Loucy (cell line): ENCODE measurements around the gene PXMP4.

Experiments
- H2AFZ ChIP-seq: fragments of 200-600 bp; sonication (generic); 2 replicates; pipeline ENCODE4 v1.6.0; 2016; ENCODE audit warnings: antibody characterized with exemption, mild to moderate bottlenecking, low read length, moderate library complexity
- H3F3A ChIP-seq: fragments of 200-600 bp; 2 replicates; pipeline ENCODE4 v1.6.0; 2016; ENCODE audit warnings: antibody characterized with exemption, low read depth, mild to moderate bottlenecking
- H3K27me3 ChIP-seq: fragments of 200-600 bp; sonication (generic); 2 replicates; pipeline ENCODE4 v1.6.1; 2014; ENCODE audit warnings: low read length, mild to moderate bottlenecking; ENCODE audit not compliant: insufficient read depth, poor library complexity, severe bottlenecking
- H3K36me3 ChIP-seq: fragments of 200-600 bp; sonication (generic); 2 replicates; pipeline ENCODE4 v1.6.1; 2016; ENCODE audit warnings: low read length; ENCODE audit not compliant: insufficient read depth
- H3K4me1 ChIP-seq: fragments of 200-600 bp; sonication (generic); 2 replicates; pipeline ENCODE4 v1.5.1; 2014; ENCODE audit warnings: low read length, mild to moderate bottlenecking; ENCODE audit not compliant: insufficient read depth, poor library complexity, severe bottlenecking
- H3K4me2 ChIP-seq: fragments of 200-600 bp; sonication (generic); 2 replicates; pipeline ENCODE4 v1.6.0; 2014; ENCODE audit warnings: antibody characterized with exemption, low read length, low read depth, mild to moderate bottlenecking; ENCODE audit not compliant: poor library complexity, severe bottlenecking
- H3K4me3 ChIP-seq: fragments of 200-600 bp; sonication (generic); 2 replicates; pipeline ENCODE4 v1.5.1; 2014; ENCODE audit warnings: low read length, mild to moderate bottlenecking, mixed read lengths; ENCODE audit not compliant: poor library complexity, severe bottlenecking
- H3K79me2 ChIP-seq: fragments of 200-600 bp; sonication (generic); 2 replicates; pipeline ENCODE4 v1.6.1; 2014; ENCODE audit warnings: low read length; ENCODE audit not compliant: insufficient read depth
- H3K9ac ChIP-seq: fragments of 200-600 bp; sonication (generic); 2 replicates; pipeline ENCODE4 v1.6.0; 2014; ENCODE audit warnings: mild to moderate bottlenecking, low read depth, low read length, moderate library complexity; ENCODE audit not compliant: poor library complexity, severe bottlenecking
- H3K9me2 ChIP-seq: fragments of 200-600 bp; sonication (generic); replicated peaks from 2 replicates; pipeline ENCODE4 v1.6.1; 2016; ENCODE audit warnings: low read depth, low read length, mixed read lengths
- H3K9me3 ChIP-seq: fragments of 200-600 bp; sonication (generic); 2 replicates; pipeline ENCODE4 v1.6.1; 2014; ENCODE audit warnings: mild to moderate bottlenecking, antibody characterized with exemption, low read length, low read depth; ENCODE audit not compliant: insufficient read depth
- H4K20me1 ChIP-seq: fragments of 200-600 bp; sonication (generic); 2 replicates; pipeline ENCODE4 v1.6.0; 2014; ENCODE audit warnings: antibody characterized with exemption, low read length, mild to moderate bottlenecking; ENCODE audit not compliant: insufficient read depth, poor library complexity, severe bottlenecking
- EZH2phosphoT487 ChIP-seq: fragments of 200-600 bp; IDR thresholded peaks from 2 replicates; pipeline ENCODE4 v1.6.1; 2018; ENCODE audit warnings: antibody characterized with exemption, mild to moderate bottlenecking, moderate library complexity, borderline replicate concordance
- TF ChIP-seq, protein P1 (sequence below): fragments of 200-600 bp; sonication (generic); conservative IDR thresholded peaks from 2 replicates; pipeline ENCODE4 v1.5.1; 2014; ENCODE audit warnings: mild to moderate bottlenecking, antibody characterized with exemption, low read length

PXMP4 gene

DNA sequence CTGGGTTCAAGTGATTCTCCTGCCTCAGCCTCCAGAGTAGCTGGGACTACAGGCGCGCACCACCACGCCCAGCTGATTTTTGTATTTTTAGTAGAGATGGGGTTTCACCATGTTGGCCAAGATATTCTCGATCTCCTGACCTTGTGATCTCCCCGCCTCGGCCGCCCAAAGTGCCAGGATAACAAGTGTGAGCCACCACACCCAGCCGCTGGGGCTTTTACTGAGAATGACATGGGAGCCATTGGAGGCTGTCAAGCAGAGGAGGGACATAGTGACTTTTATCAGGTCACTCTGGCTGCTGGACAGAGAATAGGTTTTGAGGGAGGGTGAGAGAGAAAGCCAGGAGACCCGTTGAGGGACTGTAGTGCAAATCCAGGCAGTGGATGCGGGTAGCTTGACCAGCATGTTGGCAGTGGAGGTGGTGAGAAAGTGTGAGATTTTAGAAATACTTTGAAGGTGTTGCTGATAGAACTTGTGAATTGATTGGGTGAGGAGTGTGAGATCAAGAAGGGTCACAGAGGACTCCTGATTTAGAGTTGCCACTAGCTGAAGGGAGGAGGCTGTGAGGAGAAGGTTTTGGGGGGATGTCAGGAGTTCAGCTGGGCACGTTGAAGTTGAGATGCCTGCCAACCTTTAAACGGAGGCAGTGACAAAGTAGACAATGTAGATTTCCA is 26.4 kb upstream of the PXMP4 start:
- H3K79me2 ChIP-seq: no peaks in the 10 kb centered on the region
- H3K4me3 ChIP-seq: no peak overlapping the region
- no peaks in the 10 kb centered on the region for H4K20me1 ChIP-seq
- no peak for TF ChIP-seq EZH2phosphoT487
- TF ChIP-seq, protein P1, sequence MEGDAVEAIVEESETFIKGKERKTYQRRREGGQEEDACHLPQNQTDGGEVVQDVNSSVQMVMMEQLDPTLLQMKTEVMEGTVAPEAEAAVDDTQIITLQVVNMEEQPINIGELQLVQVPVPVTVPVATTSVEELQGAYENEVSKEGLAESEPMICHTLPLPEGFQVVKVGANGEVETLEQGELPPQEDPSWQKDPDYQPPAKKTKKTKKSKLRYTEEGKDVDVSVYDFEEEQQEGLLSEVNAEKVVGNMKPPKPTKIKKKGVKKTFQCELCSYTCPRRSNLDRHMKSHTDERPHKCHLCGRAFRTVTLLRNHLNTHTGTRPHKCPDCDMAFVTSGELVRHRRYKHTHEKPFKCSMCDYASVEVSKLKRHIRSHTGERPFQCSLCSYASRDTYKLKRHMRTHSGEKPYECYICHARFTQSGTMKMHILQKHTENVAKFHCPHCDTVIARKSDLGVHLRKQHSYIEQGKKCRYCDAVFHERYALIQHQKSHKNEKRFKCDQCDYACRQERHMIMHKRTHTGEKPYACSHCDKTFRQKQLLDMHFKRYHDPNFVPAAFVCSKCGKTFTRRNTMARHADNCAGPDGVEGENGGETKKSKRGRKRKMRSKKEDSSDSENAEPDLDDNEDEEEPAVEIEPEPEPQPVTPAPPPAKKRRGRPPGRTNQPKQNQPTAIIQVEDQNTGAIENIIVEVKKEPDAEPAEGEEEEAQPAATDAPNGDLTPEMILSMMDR: no peak
- H3K4me1 ChIP-seq: no peaks in the 10 kb centered on the region
- H3K36me3 ChIP-seq: no peaks in the 10 kb centered on the region
- H3K27me3 ChIP-seq: no peaks in the 10 kb centered on the region
- no peak overlapping the region for H3K4me2 ChIP-seq
- H2AFZ ChIP-seq: no peak overlapping the region
- H3K9me2 ChIP-seq: no peaks in the 10 kb centered on the region
- H3K9me3 ChIP-seq: no peaks in the 10 kb centered on the region
- no peaks in the 10 kb centered on the region for H3F3A ChIP-seq
- H3K9ac ChIP-seq: no peak overlapping the region

DNA sequence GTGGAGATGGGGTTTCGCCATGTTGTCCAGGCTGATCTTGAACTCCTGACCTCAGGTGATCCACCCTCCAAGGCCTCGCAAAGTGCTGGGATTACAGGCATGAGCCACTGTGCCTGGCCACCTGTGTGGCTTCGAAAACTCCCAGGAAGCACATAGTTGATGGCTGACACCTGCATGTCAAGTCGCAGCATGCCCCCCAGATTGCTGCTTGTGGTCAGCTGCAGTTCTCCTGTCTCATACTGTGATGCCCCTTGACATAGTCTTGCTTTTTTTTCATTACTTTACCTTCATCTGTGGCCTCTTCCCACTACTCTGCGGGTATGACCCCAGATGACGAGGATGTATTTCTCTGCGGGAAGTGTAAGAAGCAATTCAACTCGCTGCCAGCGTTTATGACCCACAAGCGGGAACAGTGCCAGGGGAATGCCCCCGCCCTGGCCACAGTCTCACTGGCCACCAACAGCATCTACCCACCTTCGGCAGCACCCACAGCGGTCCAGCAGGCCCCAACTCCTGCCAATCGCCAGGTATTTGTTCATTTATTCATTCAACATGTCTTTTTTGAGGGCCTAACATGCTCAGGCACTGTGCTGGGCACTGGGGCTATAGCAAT is 24.8 kb upstream of the PXMP4 start:
- no peak overlapping the region for H2AFZ ChIP-seq
- no peaks in the 10 kb centered on the region for H3K27me3 ChIP-seq
- no peaks in the 10 kb centered on the region for H3K79me2 ChIP-seq
- H3F3A ChIP-seq: no peaks in the 10 kb centered on the region
- H3K9ac ChIP-seq: no peak overlapping the region
- no peaks in the 10 kb centered on the region for H3K9me3 ChIP-seq
- H3K4me3 ChIP-seq: no peak overlapping the region
- no peaks in the 10 kb centered on the region for H3K9me2 ChIP-seq
- no peaks in the 10 kb centered on the region for H3K4me1 ChIP-seq
- no peak overlapping the region for H3K4me2 ChIP-seq
- no peaks in the 10 kb centered on the region for H3K36me3 ChIP-seq
- no peaks in the 10 kb centered on the region for H4K20me1 ChIP-seq
- TF ChIP-seq, protein P1: no peak
- no peak for TF ChIP-seq EZH2phosphoT487

DNA sequence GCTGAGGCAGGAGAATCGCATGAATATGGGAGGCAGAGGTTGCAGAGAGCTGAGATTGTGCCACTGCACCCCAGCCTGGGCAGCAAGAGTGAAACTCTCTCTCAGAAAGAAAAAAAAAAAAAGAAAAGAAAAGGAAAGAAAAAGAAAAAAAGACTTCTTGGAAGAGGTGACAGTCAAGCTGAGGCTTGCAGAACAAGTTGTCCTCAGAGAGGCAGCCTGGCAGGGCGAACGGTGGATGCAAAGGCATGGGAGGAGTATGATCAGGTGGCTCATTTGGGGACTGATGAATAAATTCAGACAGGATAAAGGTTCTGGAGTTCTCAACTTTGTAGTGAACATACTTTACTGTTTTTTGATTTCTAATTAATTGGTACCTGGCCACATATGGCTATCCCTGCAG is 24.1 kb upstream of the PXMP4 start:
- H3K9me3 ChIP-seq: no peaks in the 10 kb centered on the region
- H3K4me3 ChIP-seq: no peak overlapping the region
- H3K36me3 ChIP-seq: no peaks in the 10 kb centered on the region
- TF ChIP-seq, protein P1: no peak
- TF ChIP-seq EZH2phosphoT487: no peak
- no peak overlapping the region for H3K4me2 ChIP-seq
- H3F3A ChIP-seq: no peaks in the 10 kb centered on the region
- H3K9ac ChIP-seq: no peak overlapping the region
- no peaks in the 10 kb centered on the region for H3K27me3 ChIP-seq
- no peaks in the 10 kb centered on the region for H3K4me1 ChIP-seq
- no peak overlapping the region for H2AFZ ChIP-seq
- H3K79me2 ChIP-seq: no peaks in the 10 kb centered on the region
- no peaks in the 10 kb centered on the region for H3K9me2 ChIP-seq
- H4K20me1 ChIP-seq: no peaks in the 10 kb centered on the region
